A549 (cell line): ENCODE results near the gene SUPT3H. TPM values are rescaled to one million over a fixed set of nuclear protein-coding genes. Genes with fewer than 3 reads are reported as not detected.

ENCODE experiments used
- ATAC-seq, 2 experiments: fragments of 200-7000 bp in 1 of 2; fragments of >200 bp in 1 of 2; cut with Nextera tagmentation in 1 of 2; cut with Tn5 transposase in 1 of 2; 3 replicates each; pipeline versions ENCODE4 v1.8.0 to v1.9.1; 2018 to 2020; ENCODE audit warnings: mild to moderate bottlenecking in 1 of 2, moderate library complexity in 1 of 2
- CTCF ChIA-PET: fragments of 300-600 bp; sonication (Branson Sonifier 250); formaldehyde crosslinking; extraction: SDS; loops from one replicate; lab custom pipeline; 2021; ENCODE audit warnings: antibody characterized with exemption, inconsistent platforms; lab: Yijun Ruan, JAX
- POLR2A ChIA-PET: fragments of 350-600 bp; formaldehyde crosslinking; extraction: SDS; loops from one replicate; lab custom pipeline; 2021; ENCODE audit warnings: antibody characterized with exemption, inconsistent platforms; lab: Yijun Ruan, JAX
- DNase-seq, 2 experiments: peaks; one replicate each; pipeline versions ENCODE4 v3.0.0 to v3.0.0-alpha.2; 2011 to 2016; ENCODE audit warnings: low read depth in 1 of 2, low spot score in 1 of 2
- FAIRE-seq: peaks from 2 replicates; lab custom pipeline; 2011; peaks lifted over from hg19 to GRCh38; lab: Jason Lieb, UNC
- H3K27ac ChIP-seq, 2 experiments: fragments of >200 bp; sonication (Bioruptor Twin); formaldehyde crosslinking; 3 replicates each; pipeline ENCODE4 v1.5.1; 2016 to 2017
- H3K4me1 ChIP-seq: fragments of >200 bp; sonication (Bioruptor Twin); formaldehyde crosslinking; 3 replicates; pipeline ENCODE4 v1.6.1; 2016
- H3K4me2 ChIP-seq: fragments of >200 bp; sonication (Bioruptor Twin); formaldehyde crosslinking; 3 replicates; pipeline ENCODE4 v1.6.1; 2016
- H3K4me3 ChIP-seq: fragments of >200 bp; sonication (Bioruptor Twin); formaldehyde crosslinking; 3 replicates; pipeline ENCODE4 v1.5.1; 2016
- H3K9me3 ChIP-seq: fragments of >200 bp; sonication (Bioruptor Twin); formaldehyde crosslinking; 3 replicates; pipeline ENCODE4 v1.6.1; 2016
- EHF ChIP-seq: fragments of 250-450 bp; sonication (Bioruptor Pico); IDR thresholded peaks from 2 replicates; pipeline ENCODE4 v1.5.0; 2020; ENCODE audit warnings: mild to moderate bottlenecking
- FOSB ChIP-seq: fragments of 250-450 bp; sonication (Bioruptor Pico); IDR thresholded peaks from 2 replicates; pipeline ENCODE4 v1.5.0; 2020; ENCODE audit warnings: mild to moderate bottlenecking, moderate library complexity
- FOSL2 ChIP-seq, 2 experiments: fragments of 450-650 bp in 1 of 2; fragments of >200 bp in 1 of 2; sonication (Bioruptor Twin) in 1 of 2; formaldehyde crosslinking; IDR thresholded peaks; 2 replicates each; pipeline versions ENCODE4 v1.5.0 to v1.6.1; 2016 to 2020; ENCODE audit warnings: mild to moderate bottlenecking in 1 of 2, moderate library complexity in 1 of 2
- FOXS1 ChIP-seq: fragments of 250-450 bp; sonication (Bioruptor Pico); IDR thresholded peaks from 2 replicates; pipeline ENCODE4 v1.5.0; 2020; ENCODE audit warnings: mild to moderate bottlenecking, moderate library complexity
- HDAC2 ChIP-seq: fragments of 200-600 bp; sonication (generic); IDR thresholded peaks from 2 replicates; pipeline ENCODE4 v1.6.1; 2016
- HEYL ChIP-seq: fragments of 250-450 bp; sonication (Bioruptor Pico); IDR thresholded peaks from 2 replicates; pipeline ENCODE4 v1.8.0; 2021; ENCODE audit warnings: mild to moderate bottlenecking, moderate library complexity
- HOXB13 ChIP-seq: fragments of 250-450 bp; sonication (Bioruptor Pico); IDR thresholded peaks from 2 replicates; pipeline ENCODE4 v1.5.0; 2020; ENCODE audit warnings: low read depth, mild to moderate bottlenecking, moderate library complexity
- HOXB5 ChIP-seq: fragments of 250-450 bp; sonication (Bioruptor Pico); IDR thresholded peaks from 2 replicates; pipeline ENCODE4 v1.5.0; 2020; ENCODE audit warnings: mild to moderate bottlenecking, moderate library complexity
- JUNB ChIP-seq: fragments of >200 bp; sonication (Bioruptor Twin); formaldehyde crosslinking; IDR thresholded peaks from 2 replicates; pipeline ENCODE4 v1.6.1; 2016
- KDM1A ChIP-seq: fragments of 200-600 bp; sonication (generic); IDR thresholded peaks from 2 replicates; pipeline ENCODE4 v1.6.1; 2016; ENCODE audit warnings: low read depth, mild to moderate bottlenecking
- KDM5A ChIP-seq: fragments of 200-600 bp; sonication (generic); IDR thresholded peaks from 2 replicates; pipeline ENCODE4 v1.6.1; 2016; ENCODE audit warnings: antibody characterized with exemption, mild to moderate bottlenecking
- MAZ ChIP-seq: fragments of 150-350 bp; IDR thresholded peaks from 2 replicates; pipeline ENCODE4 v1.6.1; 2014; ENCODE audit warnings: antibody characterized with exemption, low read depth, low read length, borderline replicate concordance
- NFE2L2 ChIP-seq: fragments of 150-350 bp; conservative IDR thresholded peaks from 2 replicates; pipeline ENCODE4 v1.6.1; 2014; ENCODE audit warnings: low read length
- NR3C1 ChIP-seq: fragments of >200 bp; sonication (Bioruptor Twin); formaldehyde crosslinking; IDR thresholded peaks from 3 replicates; pipeline ENCODE4 v1.6.1; 2017
- PHF8 ChIP-seq: fragments of 200-600 bp; sonication (generic); IDR thresholded peaks from 2 replicates; pipeline ENCODE4 v1.6.1; 2016; ENCODE audit warnings: low read depth, mild to moderate bottlenecking, antibody characterized with exemption, moderate library complexity, borderline replicate concordance
- RAD21 ChIP-seq, 2 experiments: fragments of >200 bp in 1 of 2; sonication (Bioruptor Twin) in 1 of 2; formaldehyde crosslinking in 1 of 2; IDR thresholded peaks in 1 of 2; conservative IDR thresholded peaks in 1 of 2; 2 replicates in 1 of 2; 3 replicates in 1 of 2; pipeline ENCODE4 v1.6.1; 2012 to 2018; ENCODE audit warnings: inconsistent platforms in 1 of 2
- TFCP2L1 ChIP-seq: fragments of 250-450 bp; sonication (Bioruptor Pico); IDR thresholded peaks from 2 replicates; pipeline ENCODE4 v1.5.0; 2021; ENCODE audit warnings: mild to moderate bottlenecking
- ZC3H11A ChIP-seq: fragments of 450-650 bp; IDR thresholded peaks from 2 replicates; pipeline ENCODE4 v1.6.1; 2014; ENCODE audit warnings: antibody characterized with exemption, mild to moderate bottlenecking
- ZNF302 ChIP-seq: fragments of 250-450 bp; sonication (Bioruptor Pico); IDR thresholded peaks from 2 replicates; pipeline ENCODE4 v1.9.0; 2021; ENCODE audit warnings: inconsistent platforms, mild to moderate bottlenecking, moderate library complexity
- WGBS: methylation state at CpG from one replicate; pipeline ENCODE4 v1.1.6; 2017; ENCODE audit errors: missing lambda C conversion rate; 5-methylcytosine and 5-hydroxymethylcytosine counted together
- polyA plus RNA-seq, 4 experiments: library from polyadenylated mRNA; depleted of rRNA in 3 of 4; stranded (reverse); fragments of >200 nt; fragmentation: RNase III in 1 of 4; extraction: RNeasy Plus Mini Kit Qiagen cat#74134 plus additional on column Dnase treatment in 1 of 4; gene quantifications; 2 replicates in 3 of 4; 3 replicates in 1 of 4; pipeline ENCODE4 v1.2.3, GENCODE V29; 2011 to 2017
- TF ChIP-seq, protein P1 (sequence below): IDR thresholded peaks from 2 replicates; pipeline ENCODE4 v1.6.1; 2012; ENCODE audit warnings: low read depth, borderline replicate concordance
- TF ChIP-seq, protein P2 (sequence below): fragments of >200 bp; sonication (Bioruptor Twin); formaldehyde crosslinking; IDR thresholded peaks from 2 replicates; pipeline ENCODE4 v1.6.1; 2016
- TF ChIP-seq, protein P3 (sequence below): fragments of 200-600 bp; sonication (generic); IDR thresholded peaks from 2 replicates; pipeline ENCODE4 v1.6.1; 2016; ENCODE audit warnings: antibody characterized with exemption, mild to moderate bottlenecking, moderate library complexity
- TF ChIP-seq, protein P4 (sequence below): fragments of 250-450 bp; sonication (Bioruptor Pico); IDR thresholded peaks from 2 replicates; pipeline ENCODE4 v1.5.0; 2021; ENCODE audit warnings: mild to moderate bottlenecking, moderate library complexity, borderline replicate concordance

SUPT3H gene
- polyA plus RNA-seq, 2 of the 4 experiments (the other 2 are of a cell fraction): 4.3 to 6.2 TPM

DNA sequence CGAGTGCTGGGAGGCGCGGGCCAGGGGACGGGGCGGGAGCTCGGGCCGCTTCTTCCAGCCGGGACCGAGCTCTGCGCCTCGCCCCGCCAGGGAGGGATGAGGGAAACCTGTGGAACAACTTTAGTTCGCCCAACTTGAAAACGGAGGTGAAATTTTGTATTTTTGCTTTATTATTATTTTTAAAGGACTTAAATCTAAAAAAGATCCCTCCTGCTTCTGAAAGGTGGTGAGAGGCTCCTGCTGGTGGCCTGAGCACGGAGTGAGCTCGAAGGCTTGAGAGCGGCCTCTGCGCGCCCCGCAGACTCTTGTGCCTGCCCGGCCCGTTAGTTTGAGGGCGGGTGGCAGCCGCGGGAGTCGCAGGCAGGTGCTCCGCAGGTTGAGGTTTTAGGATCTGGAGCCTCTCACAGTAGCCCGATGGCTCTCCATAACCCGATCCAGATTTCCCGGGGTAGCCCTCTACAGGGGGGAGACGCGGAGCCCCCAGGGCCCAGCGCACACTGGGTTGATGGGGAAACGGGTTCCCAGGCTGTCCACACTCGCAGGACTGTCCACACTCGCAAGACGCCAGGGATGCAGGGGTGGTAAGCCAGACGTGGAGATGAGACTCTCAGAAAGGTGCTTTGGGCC, 46.2 kb upstream of the SUPT3H start:
- no peak for DNase-seq
- Histone ChIP-seq H3K4me1 (peaks cover 18% of the 10 kb centered on the region), H3K4me3 (no peak overlapping the region; the same call in 2 of the 3 replicates), H3K27ac (peak overlapping the region in 1 of 2 experiments; percentile 86; a peak in 3 of 6 replicates), H3K9me3 (no peaks in the 10 kb centered on the region), H3K4me2 (no peak overlapping the region; the same call in 2 of the 3 replicates)
- WGBS: 93% methylated on average over 29 of the region's 38 CpGs
- no peak for FAIRE-seq
- no peak for TF ChIP-seq HOXB5 (CRISPR knock-in tag)
- TF ChIP-seq KDM5A: no peak
- TF ChIP-seq PHF8: no peak
- no peak for TF ChIP-seq FOSL2 (IDR thresholded peaks at IDR 0.05)
- no peak for TF ChIP-seq FOSL2 (CRISPR knock-in tag; IDR thresholded peaks at IDR 0.05)
- TF ChIP-seq, protein P1, sequence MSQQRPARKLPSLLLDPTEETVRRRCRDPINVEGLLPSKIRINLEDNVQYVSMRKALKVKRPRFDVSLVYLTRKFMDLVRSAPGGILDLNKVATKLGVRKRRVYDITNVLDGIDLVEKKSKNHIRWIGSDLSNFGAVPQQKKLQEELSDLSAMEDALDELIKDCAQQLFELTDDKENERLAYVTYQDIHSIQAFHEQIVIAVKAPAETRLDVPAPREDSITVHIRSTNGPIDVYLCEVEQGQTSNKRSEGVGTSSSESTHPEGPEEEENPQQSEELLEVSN: no peak
- TF ChIP-seq, protein P2, sequence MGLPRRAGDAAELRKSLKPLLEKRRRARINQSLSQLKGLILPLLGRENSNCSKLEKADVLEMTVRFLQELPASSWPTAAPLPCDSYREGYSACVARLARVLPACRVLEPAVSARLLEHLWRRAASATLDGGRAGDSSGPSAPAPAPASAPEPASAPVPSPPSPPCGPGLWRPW: no peak
- TF ChIP-seq ZC3H11A: no peak
- TF ChIP-seq ZNF302 (CRISPR knock-in tag): no peak
- TF ChIP-seq HEYL (CRISPR knock-in tag): no peak
- no peak for ATAC-seq
- ChIA-PET CTCF (interaction anchor here (0.7 kb wide), 1 partner anchor 716 kb away, joined by 3 read pairs; no protein-coding TSS in a partner anchor), POLR2A (no interaction called here)

DNA sequence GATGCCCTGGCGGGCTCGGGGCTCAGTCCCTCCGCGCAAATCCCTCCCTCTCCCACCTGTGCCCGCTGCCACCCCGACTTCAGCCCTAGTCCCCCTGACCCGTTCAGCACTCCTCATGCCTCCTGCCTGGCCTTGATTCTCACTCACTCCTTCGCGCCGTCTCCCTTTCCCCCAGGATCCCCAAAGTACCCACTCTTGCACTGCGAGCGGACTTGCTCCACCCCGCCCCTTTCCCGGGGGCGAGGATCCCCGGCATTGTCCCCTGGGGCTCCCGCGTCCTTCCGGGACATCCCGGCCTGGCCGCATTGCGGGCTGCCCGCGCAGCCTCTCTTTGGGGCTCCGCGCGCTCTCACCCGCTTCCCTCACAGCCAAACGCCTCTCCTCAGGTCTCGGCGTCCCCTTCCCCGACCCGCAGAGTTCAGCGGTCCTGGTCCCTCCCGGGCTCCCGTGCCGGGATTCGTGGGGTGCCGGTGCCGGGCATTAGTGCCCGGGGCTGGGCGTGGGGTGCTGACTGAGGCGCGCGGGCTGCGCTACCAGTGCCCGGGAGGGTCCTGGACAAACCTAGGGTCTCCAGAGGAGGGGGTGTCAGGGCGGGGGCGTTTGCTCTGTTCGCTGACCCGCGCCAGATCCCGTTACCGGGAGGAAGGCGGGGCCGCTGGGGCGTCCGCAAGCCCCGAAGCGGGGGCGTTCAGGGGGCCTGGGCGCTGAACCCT, 45.5 kb upstream of the SUPT3H start:
- H3K4me1 ChIP-seq: peaks cover 18% of the 10 kb centered on the region
- POLR2A ChIA-PET: no interaction called here
- TF ChIP-seq, protein P3, sequence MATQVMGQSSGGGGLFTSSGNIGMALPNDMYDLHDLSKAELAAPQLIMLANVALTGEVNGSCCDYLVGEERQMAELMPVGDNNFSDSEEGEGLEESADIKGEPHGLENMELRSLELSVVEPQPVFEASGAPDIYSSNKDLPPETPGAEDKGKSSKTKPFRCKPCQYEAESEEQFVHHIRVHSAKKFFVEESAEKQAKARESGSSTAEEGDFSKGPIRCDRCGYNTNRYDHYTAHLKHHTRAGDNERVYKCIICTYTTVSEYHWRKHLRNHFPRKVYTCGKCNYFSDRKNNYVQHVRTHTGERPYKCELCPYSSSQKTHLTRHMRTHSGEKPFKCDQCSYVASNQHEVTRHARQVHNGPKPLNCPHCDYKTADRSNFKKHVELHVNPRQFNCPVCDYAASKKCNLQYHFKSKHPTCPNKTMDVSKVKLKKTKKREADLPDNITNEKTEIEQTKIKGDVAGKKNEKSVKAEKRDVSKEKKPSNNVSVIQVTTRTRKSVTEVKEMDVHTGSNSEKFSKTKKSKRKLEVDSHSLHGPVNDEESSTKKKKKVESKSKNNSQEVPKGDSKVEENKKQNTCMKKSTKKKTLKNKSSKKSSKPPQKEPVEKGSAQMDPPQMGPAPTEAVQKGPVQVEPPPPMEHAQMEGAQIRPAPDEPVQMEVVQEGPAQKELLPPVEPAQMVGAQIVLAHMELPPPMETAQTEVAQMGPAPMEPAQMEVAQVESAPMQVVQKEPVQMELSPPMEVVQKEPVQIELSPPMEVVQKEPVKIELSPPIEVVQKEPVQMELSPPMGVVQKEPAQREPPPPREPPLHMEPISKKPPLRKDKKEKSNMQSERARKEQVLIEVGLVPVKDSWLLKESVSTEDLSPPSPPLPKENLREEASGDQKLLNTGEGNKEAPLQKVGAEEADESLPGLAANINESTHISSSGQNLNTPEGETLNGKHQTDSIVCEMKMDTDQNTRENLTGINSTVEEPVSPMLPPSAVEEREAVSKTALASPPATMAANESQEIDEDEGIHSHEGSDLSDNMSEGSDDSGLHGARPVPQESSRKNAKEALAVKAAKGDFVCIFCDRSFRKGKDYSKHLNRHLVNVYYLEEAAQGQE: no peak
- TF ChIP-seq KDM1A: no peak
- no peak for TF ChIP-seq EHF
- no peak for TF ChIP-seq FOXS1
- TF ChIP-seq JUNB: no peak
- no peak for TF ChIP-seq TFCP2L1 (CRISPR knock-in tag)
- TF ChIP-seq NFE2L2: no peak
- no peak for TF ChIP-seq FOSB (CRISPR knock-in tag)
- TF ChIP-seq MAZ: no peak
- no peak for TF ChIP-seq HOXB13 (CRISPR knock-in tag)
- TF ChIP-seq PHF8: no peak
- TF ChIP-seq RAD21 (conservative IDR thresholded peaks at IDR 0.05 in 1 of 2, IDR thresholded peaks at IDR 0.05 in 1 of 2): no peak
- TF ChIP-seq, protein P4, sequence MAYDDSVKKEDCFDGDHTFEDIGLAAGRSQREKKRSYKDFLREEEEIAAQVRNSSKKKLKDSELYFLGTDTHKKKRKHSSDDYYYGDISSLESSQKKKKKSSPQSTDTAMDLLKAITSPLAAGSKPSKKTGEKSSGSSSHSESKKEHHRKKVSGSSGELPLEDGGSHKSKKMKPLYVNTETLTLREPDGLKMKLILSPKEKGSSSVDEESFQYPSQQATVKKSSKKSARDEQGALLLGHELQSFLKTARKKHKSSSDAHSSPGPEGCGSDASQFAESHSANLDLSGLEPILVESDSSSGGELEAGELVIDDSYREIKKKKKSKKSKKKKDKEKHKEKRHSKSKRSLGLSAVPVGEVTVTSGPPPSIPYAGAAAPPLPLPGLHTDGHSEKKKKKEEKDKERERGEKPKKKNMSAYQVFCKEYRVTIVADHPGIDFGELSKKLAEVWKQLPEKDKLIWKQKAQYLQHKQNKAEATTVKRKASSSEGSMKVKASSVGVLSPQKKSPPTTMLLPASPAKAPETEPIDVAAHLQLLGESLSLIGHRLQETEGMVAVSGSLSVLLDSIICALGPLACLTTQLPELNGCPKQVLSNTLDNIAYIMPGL (CRISPR knock-in tag): no peak
- TF ChIP-seq NR3C1: no peak
- TF ChIP-seq HDAC2: no peak
- TF ChIP-seq, all 56 proteins: peak for 0
- peak overlapping the region; percentile 58 to 86; a peak in 5 of 6 replicates for H3K27ac ChIP-seq
- H3K4me3 ChIP-seq: peak overlapping the region; percentile 60
- no peak for FAIRE-seq
- H3K4me2 ChIP-seq: peak overlapping the region; percentile 96
- DNase-seq: no peak
- CTCF ChIA-PET: interaction anchor here (0.7 to 2.9 kb wide), 4 partner anchors 15 to 717 kb away, joined by 3 to 27 read pairs (median 6); no protein-coding TSS in a partner anchor
- ATAC-seq: peak; percentile 2 to 26; a peak in 2 of 6 replicates
- 47% methylated on average over 25 of the region's 62 CpGs for WGBS
- no peaks in the 10 kb centered on the region for H3K9me3 ChIP-seq
